ENCODE measurements around the gene FAR2. TPM values are rescaled to one million over a fixed set of nuclear protein-coding genes. Genes with fewer than 3 reads are reported as not detected.

Gene FAR2
- total RNA-seq, 1 donor from 2014 or later: 13.6 TPM

DNA sequence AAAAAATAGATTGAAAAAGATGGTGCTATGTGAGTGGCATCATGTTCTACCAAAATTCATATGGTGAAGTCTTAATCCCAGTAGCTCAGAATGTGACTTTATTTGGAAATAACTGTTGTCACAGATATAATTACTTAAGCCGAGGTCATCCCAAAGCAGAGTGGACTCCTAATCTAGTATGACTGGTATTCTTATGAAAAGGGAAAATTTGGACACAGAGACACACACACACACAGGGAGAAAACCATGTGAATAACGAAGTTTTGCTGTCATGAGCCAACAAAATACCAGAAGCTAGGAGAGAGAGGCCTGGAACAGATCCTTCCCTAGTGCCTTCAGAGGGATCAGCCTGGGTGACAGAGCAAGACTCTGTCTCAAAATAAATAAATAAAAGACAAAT, 62.6 kb downstream of the FAR2 start:
- TF ChIP-seq, protein P1, sequence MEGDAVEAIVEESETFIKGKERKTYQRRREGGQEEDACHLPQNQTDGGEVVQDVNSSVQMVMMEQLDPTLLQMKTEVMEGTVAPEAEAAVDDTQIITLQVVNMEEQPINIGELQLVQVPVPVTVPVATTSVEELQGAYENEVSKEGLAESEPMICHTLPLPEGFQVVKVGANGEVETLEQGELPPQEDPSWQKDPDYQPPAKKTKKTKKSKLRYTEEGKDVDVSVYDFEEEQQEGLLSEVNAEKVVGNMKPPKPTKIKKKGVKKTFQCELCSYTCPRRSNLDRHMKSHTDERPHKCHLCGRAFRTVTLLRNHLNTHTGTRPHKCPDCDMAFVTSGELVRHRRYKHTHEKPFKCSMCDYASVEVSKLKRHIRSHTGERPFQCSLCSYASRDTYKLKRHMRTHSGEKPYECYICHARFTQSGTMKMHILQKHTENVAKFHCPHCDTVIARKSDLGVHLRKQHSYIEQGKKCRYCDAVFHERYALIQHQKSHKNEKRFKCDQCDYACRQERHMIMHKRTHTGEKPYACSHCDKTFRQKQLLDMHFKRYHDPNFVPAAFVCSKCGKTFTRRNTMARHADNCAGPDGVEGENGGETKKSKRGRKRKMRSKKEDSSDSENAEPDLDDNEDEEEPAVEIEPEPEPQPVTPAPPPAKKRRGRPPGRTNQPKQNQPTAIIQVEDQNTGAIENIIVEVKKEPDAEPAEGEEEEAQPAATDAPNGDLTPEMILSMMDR (conservative IDR thresholded peaks at IDR 0.05): no peak
- H3K4me1 Mint-ChIP-seq: no peaks in the 10 kb centered on the region
- no peaks in the 10 kb centered on the region for H3K27me3 Mint-ChIP-seq (ENCODE audit: low read depth)
- DNase-seq (ENCODE audit: low read depth, low spot score): no peak
- no peaks in the 10 kb centered on the region for H3K36me3 Mint-ChIP-seq (ENCODE audit: low read depth)
- H3K9me3 Mint-ChIP-seq: no peaks in the 10 kb centered on the region
- H3K27ac Mint-ChIP-seq (ENCODE audit: unreplicated experiment): no peak overlapping the region
- no peak overlapping the region for H3K4me3 Mint-ChIP-seq

DNA sequence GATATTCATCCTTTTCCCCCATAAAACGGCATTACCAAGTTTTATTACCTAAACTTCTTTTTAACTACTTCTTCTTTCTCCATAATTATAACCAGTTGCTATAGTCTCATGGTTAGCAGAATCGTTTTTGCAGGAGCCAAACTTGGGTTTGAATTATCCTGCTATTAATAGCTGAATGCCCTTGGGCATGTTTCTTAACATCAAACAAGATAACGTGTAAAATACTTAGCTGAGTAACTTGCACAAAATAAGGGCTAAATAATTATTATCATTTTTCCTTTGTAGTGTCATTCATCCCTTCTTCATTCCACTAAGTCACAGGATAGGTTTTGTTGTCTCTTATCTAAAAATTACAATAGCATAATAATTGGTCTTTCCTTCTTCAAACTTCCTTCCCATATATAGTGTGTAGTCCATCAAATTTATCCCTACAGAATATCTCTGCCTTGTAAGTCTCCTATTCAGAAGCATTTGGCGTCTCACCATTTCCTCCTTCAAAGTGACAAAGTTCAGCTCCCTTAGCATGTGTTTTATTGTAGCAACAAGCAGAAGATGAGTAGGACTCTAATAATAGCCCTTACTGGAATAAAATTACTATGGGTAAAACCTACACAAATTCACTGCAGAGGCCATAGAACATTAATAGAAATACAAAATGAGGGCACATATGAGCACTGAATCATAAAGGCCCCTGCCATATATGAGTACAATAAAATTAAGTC, 63.8 kb downstream of the FAR2 start:
- Mint-ChIP-seq H3K27me3 (ENCODE audit: low read depth) (no peaks in the 10 kb centered on the region), H3K4me3 (no peak overlapping the region), H3K9me3 (no peaks in the 10 kb centered on the region), H3K27ac (ENCODE audit: unreplicated experiment) (no peak overlapping the region), H3K4me1 (no peaks in the 10 kb centered on the region), H3K36me3 (ENCODE audit: low read depth) (no peaks in the 10 kb centered on the region)
- DNase-seq (ENCODE audit: low read depth, low spot score): no peak
- TF ChIP-seq, protein P1 (conservative IDR thresholded peaks at IDR 0.05): no peak

DNA sequence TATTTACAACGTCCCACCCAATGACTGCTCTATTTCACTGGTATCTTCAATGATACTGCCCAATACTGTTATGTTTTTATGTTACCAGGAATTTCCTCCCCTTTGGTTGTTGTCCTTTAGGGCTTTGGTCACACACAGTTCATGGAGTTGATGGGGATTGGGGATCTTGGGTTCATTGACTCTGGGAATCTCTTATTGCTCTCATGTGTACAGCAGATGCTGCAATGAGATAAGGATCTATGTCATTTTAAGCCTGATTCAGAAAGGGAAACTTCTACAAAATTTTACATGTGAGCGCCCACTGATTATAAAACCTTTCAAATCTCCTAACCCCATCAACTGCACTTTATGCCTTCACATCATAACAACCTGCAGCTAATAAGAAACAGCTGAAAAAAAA, 67.2 kb downstream of the FAR2 start:
- Mint-ChIP-seq H3K36me3 (ENCODE audit: low read depth) (no peaks in the 10 kb centered on the region), H3K4me1 (no peaks in the 10 kb centered on the region), H3K4me3 (no peak overlapping the region), H3K27ac (ENCODE audit: unreplicated experiment) (no peak overlapping the region), H3K27me3 (ENCODE audit: low read depth) (no peaks in the 10 kb centered on the region), H3K9me3 (peaks cover under 1% of the 10 kb centered on the region)
- no peak for DNase-seq (ENCODE audit: low read depth, low spot score)
- TF ChIP-seq, protein P1 (conservative IDR thresholded peaks at IDR 0.05): no peak

DNA sequence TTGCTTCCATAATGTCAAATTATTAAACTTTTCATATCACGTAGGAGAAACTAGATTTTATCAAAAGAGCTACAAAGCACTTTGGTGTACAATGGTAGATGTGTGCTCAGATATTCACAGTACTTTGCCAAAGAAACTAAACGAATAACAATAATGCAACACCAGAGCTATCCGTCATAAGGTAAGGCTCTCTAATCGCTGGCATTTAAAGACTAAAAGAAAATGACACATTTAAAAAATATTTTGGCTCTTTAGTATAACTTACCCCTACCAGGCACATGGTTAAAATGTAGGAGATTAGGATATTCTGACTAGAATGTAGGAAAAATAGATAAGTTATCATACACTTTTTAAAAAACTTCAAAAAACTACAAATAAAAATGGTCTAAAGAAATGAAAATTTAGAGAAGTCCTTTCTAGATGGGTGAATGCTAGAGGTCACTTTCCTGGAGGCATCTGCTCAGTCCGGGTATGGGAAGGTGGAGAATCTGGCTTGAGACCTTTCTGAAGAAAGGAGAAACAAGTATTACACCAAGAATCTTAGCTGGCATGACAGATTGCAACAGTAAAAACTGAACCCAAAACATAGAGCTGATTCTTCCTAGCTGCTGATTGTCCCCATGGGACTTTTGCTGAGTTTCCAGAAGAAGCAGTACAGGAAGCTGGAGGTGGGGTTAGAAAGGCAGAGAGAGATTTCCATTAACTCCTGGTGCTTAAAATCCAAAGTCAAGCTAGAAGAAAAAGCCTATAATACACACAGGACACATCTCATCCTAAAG, 67.9 kb downstream of the FAR2 start:
- no peaks in the 10 kb centered on the region for H3K27me3 Mint-ChIP-seq (ENCODE audit: low read depth)
- no peak overlapping the region for H3K4me3 Mint-ChIP-seq
- H3K36me3 Mint-ChIP-seq (ENCODE audit: low read depth): no peaks in the 10 kb centered on the region
- H3K9me3 Mint-ChIP-seq: peaks cover 3% of the 10 kb centered on the region
- DNase-seq (ENCODE audit: low read depth, low spot score): no peak
- no peaks in the 10 kb centered on the region for H3K4me1 Mint-ChIP-seq
- TF ChIP-seq, protein P1 (conservative IDR thresholded peaks at IDR 0.05): no peak
- no peak overlapping the region for H3K27ac Mint-ChIP-seq (ENCODE audit: unreplicated experiment)

DNA sequence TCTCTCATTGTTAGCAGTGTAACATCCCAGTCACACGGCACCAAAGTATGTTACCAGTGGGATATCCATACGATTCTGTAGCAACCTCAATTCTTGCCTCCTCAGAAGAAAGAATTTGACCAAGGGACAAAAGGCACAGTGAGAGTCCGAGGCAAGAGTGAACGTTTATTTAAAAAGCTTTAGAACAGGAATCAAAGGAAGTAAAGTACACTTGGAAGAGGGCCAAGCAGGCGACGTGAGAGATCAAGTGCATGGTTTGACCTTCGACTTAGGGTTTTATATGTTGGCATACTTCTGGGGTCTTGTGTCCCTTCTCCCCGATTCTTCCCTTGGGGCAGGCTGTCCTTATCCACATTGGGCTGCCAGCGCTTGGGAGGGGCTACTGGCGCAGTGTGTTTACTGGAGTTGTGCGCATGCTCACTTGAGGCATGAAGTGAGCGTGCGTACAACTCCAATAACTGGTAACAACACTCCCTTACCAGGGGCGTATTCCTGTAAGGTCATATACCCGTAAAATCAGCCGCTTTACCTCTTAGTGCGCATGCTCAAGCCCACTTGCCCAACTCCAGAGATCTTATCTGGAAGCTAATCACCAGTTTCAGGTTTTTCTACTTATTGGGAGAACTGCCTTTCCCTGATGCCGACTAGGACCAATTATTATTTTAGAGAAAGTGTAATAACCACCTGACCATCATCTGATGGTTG, 71.7 kb downstream of the FAR2 start:
- H3K27ac Mint-ChIP-seq (ENCODE audit: unreplicated experiment): no peak overlapping the region
- TF ChIP-seq, protein P1 (conservative IDR thresholded peaks at IDR 0.05): no peak
- H3K4me1 Mint-ChIP-seq: no peaks in the 10 kb centered on the region
- DNase-seq (ENCODE audit: low read depth, low spot score): no peak
- no peak overlapping the region for H3K4me3 Mint-ChIP-seq
- no peaks in the 10 kb centered on the region for H3K27me3 Mint-ChIP-seq (ENCODE audit: low read depth)
- H3K9me3 Mint-ChIP-seq: peaks cover 3% of the 10 kb centered on the region
- H3K36me3 Mint-ChIP-seq (ENCODE audit: low read depth): peaks cover 2% of the 10 kb centered on the region
